Measurements from ENCODE around the gene CEMIP2.
A peak's percentile ranks its signal among the peaks of the same experiment; 100 is the strongest.

The CEMIP2 gene

GRCh38 chr9:71678999-71679398 is 89.3 kb downstream of the CEMIP2 start:
- H3K56ac ChIP-seq (ENCODE audit: low read length), result no peak overlapping the region
- no peak for DNase-seq
- whole genome bisulfite sequencing (ENCODE audit: extremely low coverage, insufficient coverage, low lambda C conversion rate), result no CpG with 5 or more reads among the region's 3 CpGs
- H3K18ac ChIP-seq (ENCODE audit: low read length), result no peak overlapping the region
- H3K4me1 ChIP-seq (ENCODE audit: control insufficient read depth, low read depth, low read length), result no peaks in the 10 kb centered on the region
- no peak overlapping the region for H3K23ac ChIP-seq (ENCODE audit: low read length)
- no peaks in the 10 kb centered on the region for H3K36me3 ChIP-seq (ENCODE audit: control insufficient read depth, insufficient read depth, low read length)
- no peak overlapping the region for H2BK5ac ChIP-seq (ENCODE audit: low read length)
- H4K8ac ChIP-seq (ENCODE audit: low read depth, low read length), result no peak overlapping the region
- H2AK5ac ChIP-seq (ENCODE audit: low read length), result no peak overlapping the region
- no peak overlapping the region for H3K4ac ChIP-seq (ENCODE audit: low read depth, low read length)
- H4K5ac ChIP-seq (ENCODE audit: low read length), result no peak overlapping the region
- no peak overlapping the region for H3K9ac ChIP-seq (ENCODE audit: low read length)
- H2BK120ac ChIP-seq (ENCODE audit: low read depth, low read length), result no peak overlapping the region
- H2BK15ac ChIP-seq (replicated peaks; ENCODE audit: low read depth), result no peak overlapping the region
- no peaks in the 10 kb centered on the region for H3K79me1 ChIP-seq (ENCODE audit: low read length)
- H3K4me2 ChIP-seq (ENCODE audit: low read length), result no peak overlapping the region
- H3K27ac ChIP-seq (ENCODE audit: low read depth, low read length), result no peak overlapping the region
- no peaks in the 10 kb centered on the region for H3K79me2 ChIP-seq (ENCODE audit: control insufficient read depth, insufficient read depth, low read length)
- no peaks in the 10 kb centered on the region for H3K27me3 ChIP-seq (ENCODE audit: insufficient read depth, low read length, poor library complexity)
- no peak overlapping the region for H3K4me3 ChIP-seq (ENCODE audit: low read length)

DNA sequence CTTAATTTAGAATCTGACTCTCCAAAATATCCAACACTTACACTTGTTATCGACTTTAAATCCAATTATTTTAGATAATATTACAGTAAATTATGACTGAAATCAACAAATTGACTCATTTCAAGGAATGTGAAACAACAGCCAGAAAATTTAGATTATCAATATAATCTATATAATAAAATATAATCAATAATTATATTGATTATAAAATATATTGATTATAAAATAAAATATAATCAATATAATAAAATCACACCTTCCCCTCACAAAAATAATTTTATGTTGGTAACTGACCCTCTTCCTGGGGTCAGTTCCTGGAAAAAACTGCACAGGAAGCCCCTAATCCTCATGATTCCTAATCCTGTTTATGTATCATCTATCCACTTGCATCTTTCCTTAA is 91.1 kb downstream of the CEMIP2 start:
- Histone ChIP-seq H3K27me3 (ENCODE audit: insufficient read depth, low read length, poor library complexity) (no peaks in the 10 kb centered on the region), H3K4me2 (ENCODE audit: low read length) (no peak overlapping the region), H4K5ac (ENCODE audit: low read length) (no peak overlapping the region), H3K18ac (ENCODE audit: low read length) (no peak overlapping the region), H3K27ac (ENCODE audit: low read depth, low read length) (no peak overlapping the region), H3K4ac (ENCODE audit: low read depth, low read length) (no peak overlapping the region), H2BK120ac (ENCODE audit: low read depth, low read length) (no peak overlapping the region), H3K9ac (ENCODE audit: low read length) (no peak overlapping the region), H2AK5ac (ENCODE audit: low read length) (no peak overlapping the region), H3K4me3 (ENCODE audit: low read length) (no peak overlapping the region), H3K23ac (ENCODE audit: low read length) (no peak overlapping the region), H3K4me1 (ENCODE audit: control insufficient read depth, low read depth, low read length) (no peaks in the 10 kb centered on the region), H2BK15ac (replicated peaks; ENCODE audit: low read depth) (no peak overlapping the region), H3K79me1 (ENCODE audit: low read length) (no peaks in the 10 kb centered on the region), H3K56ac (ENCODE audit: low read length) (no peak overlapping the region), H3K36me3 (ENCODE audit: control insufficient read depth, insufficient read depth, low read length) (no peaks in the 10 kb centered on the region), H4K8ac (ENCODE audit: low read depth, low read length) (no peak overlapping the region), H2BK5ac (ENCODE audit: low read length) (no peak overlapping the region), H3K79me2 (ENCODE audit: control insufficient read depth, insufficient read depth, low read length) (no peaks in the 10 kb centered on the region)
- no peak for DNase-seq
- 100% methylated on average over 1 of the region's 1 CpG for WGBS (ENCODE audit: extremely low coverage, insufficient coverage, low lambda C conversion rate)

DNA sequence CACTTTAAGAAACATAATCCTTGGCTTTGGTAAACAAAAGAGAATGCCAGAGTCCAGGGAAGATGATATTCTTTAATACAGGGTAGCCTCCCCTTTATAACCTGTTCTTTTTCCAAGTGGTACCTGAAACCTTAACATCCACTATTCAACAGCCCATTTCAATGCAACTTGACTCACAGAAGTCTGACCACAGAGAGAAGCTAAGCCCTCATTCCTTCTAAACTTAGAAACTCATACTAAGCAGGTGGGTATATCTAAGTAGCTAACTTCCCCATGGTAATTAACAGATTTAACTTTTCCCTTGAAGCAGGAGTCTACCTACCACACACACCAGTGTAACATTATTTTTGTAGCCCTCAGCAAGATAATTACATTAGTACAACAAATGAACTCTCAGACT is 91.9 kb downstream of the CEMIP2 start:
- Histone ChIP-seq H3K23ac (ENCODE audit: low read length) (no peak overlapping the region), H4K8ac (ENCODE audit: low read depth, low read length) (no peak overlapping the region), H3K79me2 (ENCODE audit: control insufficient read depth, insufficient read depth, low read length) (no peaks in the 10 kb centered on the region), H3K9ac (ENCODE audit: low read length) (no peak overlapping the region), H3K79me1 (ENCODE audit: low read length) (no peaks in the 10 kb centered on the region), H3K18ac (ENCODE audit: low read length) (no peak overlapping the region), H3K27me3 (ENCODE audit: insufficient read depth, low read length, poor library complexity) (no peaks in the 10 kb centered on the region), H3K4me3 (ENCODE audit: low read length) (no peak overlapping the region), H3K36me3 (ENCODE audit: control insufficient read depth, insufficient read depth, low read length) (no peaks in the 10 kb centered on the region), H3K4me1 (ENCODE audit: control insufficient read depth, low read depth, low read length) (no peaks in the 10 kb centered on the region), H2BK120ac (ENCODE audit: low read depth, low read length) (no peak overlapping the region), H2AK5ac (ENCODE audit: low read length) (no peak overlapping the region), H2BK5ac (ENCODE audit: low read length) (no peak overlapping the region), H3K4ac (ENCODE audit: low read depth, low read length) (no peak overlapping the region), H2BK15ac (replicated peaks; ENCODE audit: low read depth) (no peak overlapping the region), H4K5ac (ENCODE audit: low read length) (no peak overlapping the region), H3K27ac (ENCODE audit: low read depth, low read length) (no peak overlapping the region), H3K4me2 (ENCODE audit: low read length) (no peak overlapping the region), H3K56ac (ENCODE audit: low read length) (no peak overlapping the region)
- DNase-seq, result no peak

DNA sequence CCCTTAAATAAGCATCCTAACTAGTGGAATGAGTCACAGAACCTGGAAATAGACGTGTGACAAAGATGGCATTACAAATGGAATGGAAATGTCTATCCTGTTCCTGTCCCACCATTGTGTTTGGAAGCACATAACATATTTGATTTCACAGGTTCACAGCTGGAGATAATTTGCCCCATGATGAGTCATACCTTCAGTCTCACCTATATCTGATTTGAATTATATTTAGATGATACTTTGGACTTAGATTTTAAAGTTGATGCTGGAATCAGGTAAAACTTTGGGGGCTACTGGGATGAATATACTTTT is 92.5 kb downstream of the CEMIP2 start:
- H2BK15ac ChIP-seq (replicated peaks; ENCODE audit: low read depth), result no peak overlapping the region
- H2BK120ac ChIP-seq (ENCODE audit: low read depth, low read length), result no peak overlapping the region
- DNase-seq, result no peak
- no peak overlapping the region for H3K23ac ChIP-seq (ENCODE audit: low read length)
- no peaks in the 10 kb centered on the region for H3K79me2 ChIP-seq (ENCODE audit: control insufficient read depth, insufficient read depth, low read length)
- H3K4me2 ChIP-seq (ENCODE audit: low read length), result no peak overlapping the region
- no peak overlapping the region for H2BK5ac ChIP-seq (ENCODE audit: low read length)
- no peak overlapping the region for H3K18ac ChIP-seq (ENCODE audit: low read length)
- H3K9ac ChIP-seq (ENCODE audit: low read length), result no peak overlapping the region
- no peaks in the 10 kb centered on the region for H3K4me1 ChIP-seq (ENCODE audit: control insufficient read depth, low read depth, low read length)
- H3K4ac ChIP-seq (ENCODE audit: low read depth, low read length), result no peak overlapping the region
- no peak overlapping the region for H4K8ac ChIP-seq (ENCODE audit: low read depth, low read length)
- H3K4me3 ChIP-seq (ENCODE audit: low read length), result no peak overlapping the region
- no peak overlapping the region for H4K5ac ChIP-seq (ENCODE audit: low read length)
- no peaks in the 10 kb centered on the region for H3K36me3 ChIP-seq (ENCODE audit: control insufficient read depth, insufficient read depth, low read length)
- H3K27me3 ChIP-seq (ENCODE audit: insufficient read depth, low read length, poor library complexity), result no peaks in the 10 kb centered on the region
- H3K56ac ChIP-seq (ENCODE audit: low read length), result no peak overlapping the region
- no peak overlapping the region for H2AK5ac ChIP-seq (ENCODE audit: low read length)
- WGBS (ENCODE audit: extremely low coverage, insufficient coverage, low lambda C conversion rate), result no CpG with 5 or more reads among the region's 1 CpG
- H3K27ac ChIP-seq (ENCODE audit: low read depth, low read length), result no peak overlapping the region
- H3K79me1 ChIP-seq (ENCODE audit: low read length), result no peaks in the 10 kb centered on the region

- H3K56ac ChIP-seq (ENCODE audit: low read length), result no peak overlapping the region
Measured at GRCh38 chr9:71675105-71675856, 93.0 kb downstream of the CEMIP2 start.

GRCh38 chr9:71672573-71672972 is 95.7 kb downstream of the CEMIP2 start:
- WGBS (ENCODE audit: extremely low coverage, insufficient coverage, low lambda C conversion rate), result no CpG with 5 or more reads among the region's 1 CpG
- no peak overlapping the region for H3K4me3 ChIP-seq (ENCODE audit: low read length)

More at GRCh38 chr9:71675105-71675856, 93.0 kb downstream of the CEMIP2 start:
- H3K4ac ChIP-seq (ENCODE audit: low read depth, low read length), result no peak overlapping the region
- H3K9ac ChIP-seq (ENCODE audit: low read length), result no peak overlapping the region
- peak; percentile 18 for DNase-seq
- no peaks in the 10 kb centered on the region for H3K27me3 ChIP-seq (ENCODE audit: insufficient read depth, low read length, poor library complexity)
- H3K4me2 ChIP-seq (ENCODE audit: low read length), result no peak overlapping the region
- H3K79me1 ChIP-seq (ENCODE audit: low read length), result no peaks in the 10 kb centered on the region
- H2BK120ac ChIP-seq (ENCODE audit: low read depth, low read length), result no peak overlapping the region
- H3K23ac ChIP-seq (ENCODE audit: low read length), result no peak overlapping the region
- H3K27ac ChIP-seq (ENCODE audit: low read depth, low read length), result no peak overlapping the region
- no peaks in the 10 kb centered on the region for H3K4me1 ChIP-seq (ENCODE audit: control insufficient read depth, low read depth, low read length)
- no peak overlapping the region for H2AK5ac ChIP-seq (ENCODE audit: low read length)
- H2BK15ac ChIP-seq (replicated peaks; ENCODE audit: low read depth), result no peak overlapping the region
- no CpG with 5 or more reads among the region's 3 CpGs for WGBS (ENCODE audit: extremely low coverage, insufficient coverage, low lambda C conversion rate)
- H3K4me3 ChIP-seq (ENCODE audit: low read length), result no peak overlapping the region
- no peak overlapping the region for H4K8ac ChIP-seq (ENCODE audit: low read depth, low read length)
- H3K79me2 ChIP-seq (ENCODE audit: control insufficient read depth, insufficient read depth, low read length), result no peaks in the 10 kb centered on the region
- H2BK5ac ChIP-seq (ENCODE audit: low read length), result no peak overlapping the region
- no peak overlapping the region for H3K18ac ChIP-seq (ENCODE audit: low read length)
- H3K36me3 ChIP-seq (ENCODE audit: control insufficient read depth, insufficient read depth, low read length), result no peaks in the 10 kb centered on the region
- no peak overlapping the region for H4K5ac ChIP-seq (ENCODE audit: low read length)

More at GRCh38 chr9:71672573-71672972, 95.7 kb downstream of the CEMIP2 start:
- H4K8ac ChIP-seq (ENCODE audit: low read depth, low read length), result no peak overlapping the region
- no peak overlapping the region for H3K56ac ChIP-seq (ENCODE audit: low read length)
- no peak overlapping the region for H3K23ac ChIP-seq (ENCODE audit: low read length)
- no peak overlapping the region for H3K4ac ChIP-seq (ENCODE audit: low read depth, low read length)
- H2AK5ac ChIP-seq (ENCODE audit: low read length), result no peak overlapping the region
- H3K4me2 ChIP-seq (ENCODE audit: low read length), result no peak overlapping the region
- no peak overlapping the region for H4K5ac ChIP-seq (ENCODE audit: low read length)
- DNase-seq, result no peak
- H3K4me1 ChIP-seq (ENCODE audit: control insufficient read depth, low read depth, low read length), result no peaks in the 10 kb centered on the region
- no peak overlapping the region for H3K18ac ChIP-seq (ENCODE audit: low read length)
- no peak overlapping the region for H2BK5ac ChIP-seq (ENCODE audit: low read length)
- no peak overlapping the region for H2BK120ac ChIP-seq (ENCODE audit: low read depth, low read length)
- no peaks in the 10 kb centered on the region for H3K79me2 ChIP-seq (ENCODE audit: control insufficient read depth, insufficient read depth, low read length)
- H3K27ac ChIP-seq (ENCODE audit: low read depth, low read length), result no peak overlapping the region
- H2BK15ac ChIP-seq (replicated peaks; ENCODE audit: low read depth), result no peak overlapping the region
- H3K79me1 ChIP-seq (ENCODE audit: low read length), result no peaks in the 10 kb centered on the region
- no peaks in the 10 kb centered on the region for H3K27me3 ChIP-seq (ENCODE audit: insufficient read depth, low read length, poor library complexity)
- H3K9ac ChIP-seq (ENCODE audit: low read length), result no peak overlapping the region
- H3K36me3 ChIP-seq (ENCODE audit: control insufficient read depth, insufficient read depth, low read length), result no peaks in the 10 kb centered on the region
